Neuronal stem cell (in vitro differentiated cells): Measurements from ENCODE around the gene C14orf180.
"Not testable (repeated sequence)": the region's sequence is repeated elsewhere in the genome, so short reads cannot be mapped to it uniquely, and the experiment has no call there.

Source experiments
- DNase-seq: peaks from one replicate; pipeline ENCODE4 v3.0.0-alpha.2; 2013; ENCODE audit warnings: low spot score
- H2AFZ ChIP-seq: one replicate; pipeline ENCODE4 v1.6.1; 2013; ENCODE audit warnings: mild to moderate bottlenecking, low read length, inconsistent platforms
- H2AK5ac ChIP-seq: 2 replicates; pipeline ENCODE4 v1.6.1; 2013; ENCODE audit warnings: low read depth, mild to moderate bottlenecking, inconsistent platforms, low read length, moderate library complexity, mixed read lengths
- H2BK120ac ChIP-seq: 2 replicates; pipeline ENCODE4 v1.6.1; 2013; ENCODE audit warnings: low read depth, mild to moderate bottlenecking, inconsistent platforms, low read length, moderate library complexity, mixed read lengths
- H2BK12ac ChIP-seq: one replicate; pipeline ENCODE4 v1.6.1; 2013; ENCODE audit warnings: low read length, inconsistent platforms
- H2BK15ac ChIP-seq: 2 replicates; pipeline ENCODE4 v1.6.1; 2013; ENCODE audit warnings: mild to moderate bottlenecking, low read length, inconsistent platforms, mixed read lengths
- H2BK5ac ChIP-seq: one replicate; pipeline ENCODE4 v1.6.1; 2013; ENCODE audit warnings: inconsistent platforms, mild to moderate bottlenecking, low read length, moderate library complexity
- H3K14ac ChIP-seq: one replicate; pipeline ENCODE4 v1.6.1; 2013; ENCODE audit warnings: low read length, inconsistent platforms
- H3K18ac ChIP-seq: 2 replicates; pipeline ENCODE4 v1.6.1; 2013; ENCODE audit warnings: low read length, inconsistent platforms
- H3K23ac ChIP-seq: 2 replicates; pipeline ENCODE4 v1.6.1; 2013; ENCODE audit warnings: low read depth, mild to moderate bottlenecking, mixed read lengths, low read length, inconsistent platforms; ENCODE audit not compliant: poor library complexity
- H3K27ac ChIP-seq: replicated peaks from 3 replicates; pipeline ENCODE4 v1.5.1; 2013; ENCODE audit warnings: low read length, inconsistent platforms
- H3K27me3 ChIP-seq, 3 experiments: 2 replicates each; pipeline ENCODE4 v1.6.1; 2013; ENCODE audit warnings: low read length in 3 of 3, mild to moderate bottlenecking in 2 of 3, inconsistent platforms in 1 of 3, low read depth in 1 of 3, mixed read lengths in 1 of 3, moderate library complexity in 1 of 3; ENCODE audit not compliant: control insufficient read depth in 3 of 3, insufficient read depth in 3 of 3
- H3K36me3 ChIP-seq, 2 donors: replicated peaks in 1 of 2; 2 replicates each; pipeline ENCODE4 v1.6.1; 2013; ENCODE audit warnings: low read length in 2 of 2; ENCODE audit not compliant: control insufficient read depth in 2 of 2, insufficient read depth in 2 of 2
- H3K4ac ChIP-seq: 2 replicates; pipeline ENCODE4 v1.6.1; 2013; ENCODE audit warnings: inconsistent platforms, mild to moderate bottlenecking, low read length, moderate library complexity
- H3K4me1 ChIP-seq, 2 donors: 1 replicate in 1 of 2; 2 replicates in 1 of 2; pipeline ENCODE4 v1.6.1; 2013; ENCODE audit warnings: low read length in 2 of 2, low read depth in 1 of 2; ENCODE audit not compliant: control insufficient read depth in 2 of 2, insufficient read depth in 1 of 2
- H3K4me2 ChIP-seq: one replicate; pipeline ENCODE4 v1.6.1; 2013; ENCODE audit warnings: mild to moderate bottlenecking, low read length, inconsistent platforms; ENCODE audit not compliant: insufficient read depth, poor library complexity, severe bottlenecking
- H3K4me3 ChIP-seq, 2 donors: 2 replicates each; pipeline ENCODE4 v1.5.1; 2013; ENCODE audit warnings: low read length in 2 of 2, mild to moderate bottlenecking in 2 of 2, inconsistent platforms in 1 of 2, moderate library complexity in 1 of 2
- H3K79me1 ChIP-seq: one replicate; pipeline ENCODE4 v1.6.1; 2013; ENCODE audit warnings: low read depth, mild to moderate bottlenecking, inconsistent platforms, low read length, moderate library complexity
- H3K9ac ChIP-seq: one replicate; pipeline ENCODE4 v1.6.1; 2013; ENCODE audit warnings: mild to moderate bottlenecking, low read depth, low read length, inconsistent platforms; ENCODE audit not compliant: poor library complexity
- H3K9me3 ChIP-seq, 2 donors: replicated peaks in 1 of 2; 2 replicates each; pipeline versions ENCODE3 to v1.6.1; 2013; ENCODE audit warnings: low read length in 2 of 2, mild to moderate bottlenecking in 2 of 2, inconsistent platforms in 1 of 2, low read depth in 1 of 2, mixed read lengths in 1 of 2, moderate library complexity in 1 of 2; ENCODE audit not compliant: control insufficient read depth in 2 of 2, insufficient read depth in 1 of 2
- H4K8ac ChIP-seq: one replicate; pipeline ENCODE4 v1.6.1; 2013; ENCODE audit warnings: low read depth, mild to moderate bottlenecking, inconsistent platforms, low read length, moderate library complexity
- H4K91ac ChIP-seq: one replicate; pipeline ENCODE4 v1.6.1; 2013; ENCODE audit warnings: low read length, low read depth, mild to moderate bottlenecking, inconsistent platforms; ENCODE audit not compliant: poor library complexity
- WGBS, 2 donors: extraction: QIAGEN DNeasy Blood & Tissue Kit; methylation state at CpG; one replicate each; pipeline ENCODE4 v1.1.7; 2013; ENCODE audit warnings: missing lambda C conversion rate in 2 of 2, mixed read lengths in 1 of 2; ENCODE audit not compliant: insufficient read length in 2 of 2, insufficient replicate concordance in 1 of 2; ENCODE audit errors: extremely low coverage in 2 of 2; 5-methylcytosine and 5-hydroxymethylcytosine counted together

Gene C14orf180

DNA sequence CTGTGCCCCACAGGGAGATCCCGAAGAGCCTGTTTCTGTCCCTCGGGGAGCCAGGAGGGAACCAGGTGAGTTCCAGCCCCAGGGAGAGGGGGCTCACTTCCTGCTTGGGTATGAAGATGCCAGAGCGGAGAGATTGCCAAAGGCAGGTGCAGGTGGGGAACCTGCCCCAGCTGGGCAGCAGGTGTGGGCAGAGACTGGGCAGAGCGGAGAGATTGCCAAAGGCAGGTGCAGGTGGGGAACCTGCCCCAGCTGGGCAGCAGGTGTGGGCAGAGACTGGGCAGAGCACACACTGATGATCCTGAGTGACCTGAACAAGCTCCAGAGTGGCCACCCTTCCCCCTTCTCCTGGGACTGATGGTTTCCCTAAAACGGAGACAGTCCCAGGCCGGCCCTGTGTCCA lies 375 bp downstream of the C14orf180 start:
- H3K4me2 ChIP-seq, H2BK120ac ChIP-seq, H3K9me3 ChIP-seq, H4K8ac ChIP-seq, H3K79me1 ChIP-seq, H2BK12ac ChIP-seq, H3K36me3 ChIP-seq, DNase-seq, H2AFZ ChIP-seq, H3K4me3 ChIP-seq, H3K18ac ChIP-seq, H3K9ac ChIP-seq, H4K91ac ChIP-seq, H3K27ac ChIP-seq, H3K4ac ChIP-seq, H3K14ac ChIP-seq: not testable (repeated sequence)
- no CpG with 5 or more reads among the region's 6 CpGs for WGBS, 2 donors
- H2AK5ac ChIP-seq, result peak overlapping the region; percentile 91
- H3K23ac ChIP-seq, result peak overlapping the region; percentile 25
- H2BK15ac ChIP-seq, result peak overlapping the region; percentile 72
- peaks cover 0 to 15% of the 10 kb centered on the region in 2 donors for H3K4me1 ChIP-seq
- H3K27me3 ChIP-seq, result peaks cover 0 to 68% (median 0%) of the 10 kb centered on the region in 3 experiments
- H2BK5ac ChIP-seq, result peak overlapping the region; percentile 79

DNA sequence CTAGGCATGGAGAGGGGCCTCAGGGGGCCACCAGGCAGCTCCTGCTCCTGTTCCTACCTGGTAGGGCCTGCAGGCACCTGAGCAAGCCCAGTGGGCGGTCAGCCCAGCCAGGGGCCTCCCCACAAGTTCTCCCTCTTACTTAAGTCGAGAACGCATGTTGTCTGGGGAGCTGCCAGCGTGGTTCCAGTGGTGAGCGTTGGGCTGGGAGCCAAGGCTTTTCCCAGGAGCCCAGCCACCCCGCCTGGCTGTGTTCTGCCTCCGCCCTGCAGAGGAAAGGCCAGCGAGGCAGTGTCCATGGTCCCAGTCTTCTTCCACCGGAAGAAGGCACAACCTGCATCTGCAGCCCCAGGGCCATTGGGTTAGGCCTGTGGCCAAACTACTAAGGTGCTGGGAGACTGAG lies 1.4 kb downstream of the C14orf180 start:
- no peak overlapping the region for H2BK12ac ChIP-seq
- H3K4me2 ChIP-seq, result no peak overlapping the region
- H2BK15ac ChIP-seq, result peak overlapping the region; percentile 78
- no peak overlapping the region for H2AFZ ChIP-seq
- no peak overlapping the region for H3K4ac ChIP-seq
- WGBS, 2 donors, result no CpG with 5 or more reads among the region's 9 CpGs
- H2BK120ac ChIP-seq, result no peak overlapping the region
- no peaks in the 10 kb centered on the region for H3K36me3 ChIP-seq
- peak overlapping the region; percentile 69 for H3K18ac ChIP-seq
- H2BK5ac ChIP-seq, result peak overlapping the region; percentile 79
- peak overlapping the region; percentile 74 for H2AK5ac ChIP-seq
- H3K4me1 ChIP-seq, result peaks cover 0 to 15% of the 10 kb centered on the region in 2 donors
- H3K9me3 ChIP-seq, result peaks cover 0 to 2% of the 10 kb centered on the region in 2 donors
- H4K91ac ChIP-seq, result no peak overlapping the region
- H3K79me1 ChIP-seq, result peaks cover 4% of the 10 kb centered on the region
- H3K27ac ChIP-seq, result no peak overlapping the region
- H3K4me3 ChIP-seq, result no peak overlapping the region
- peak overlapping the region; percentile 57 for H3K9ac ChIP-seq
- peak overlapping the region; percentile 77 for H3K23ac ChIP-seq
- H4K8ac ChIP-seq, result no peak overlapping the region
- no peak for DNase-seq
- H3K14ac ChIP-seq, result no peak overlapping the region
- peaks cover 0 to 69% (median 0%) of the 10 kb centered on the region in 3 experiments for H3K27me3 ChIP-seq

DNA sequence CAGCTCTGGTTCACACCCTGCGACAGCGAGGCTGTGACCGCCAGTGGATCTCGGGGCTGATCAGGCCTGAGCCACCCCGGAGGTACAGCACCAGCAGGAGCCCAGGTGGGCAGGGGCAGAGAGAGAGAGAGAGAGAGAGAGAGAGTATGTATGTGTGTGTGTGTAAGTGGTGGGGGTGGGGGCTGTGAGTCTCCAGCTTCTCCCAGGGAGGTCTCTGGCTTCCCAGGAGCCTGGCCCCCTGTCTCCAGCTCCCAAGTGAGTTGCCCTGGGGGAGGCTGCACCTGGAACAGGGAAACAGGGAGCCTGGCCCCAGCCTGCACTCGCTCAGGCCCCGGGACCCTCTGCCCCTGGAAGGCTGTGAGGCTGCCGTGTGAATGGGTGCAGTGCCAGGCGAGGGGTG lies 2.0 kb downstream of the C14orf180 start:
- peak overlapping the region; percentile 66 for H2AK5ac ChIP-seq
- H3K4me1 ChIP-seq, result peaks cover 0 to 15% of the 10 kb centered on the region in 2 donors
- peak overlapping the region; percentile 40 for H3K9ac ChIP-seq
- no peak for DNase-seq
- no peak overlapping the region for H3K27ac ChIP-seq
- peak overlapping the region; percentile 93 for H2BK12ac ChIP-seq
- H3K14ac ChIP-seq, result no peak overlapping the region
- peaks cover 0 to 2% of the 10 kb centered on the region in 2 donors for H3K9me3 ChIP-seq
- peaks cover 2% of the 10 kb centered on the region for H3K79me1 ChIP-seq
- peak overlapping the region; percentile 78 for H2BK15ac ChIP-seq
- no CpG with 5 or more reads among the region's 9 CpGs for WGBS, 2 donors
- no peaks in the 10 kb centered on the region for H3K36me3 ChIP-seq
- H4K91ac ChIP-seq, result no peak overlapping the region
- no peak overlapping the region for H3K4me2 ChIP-seq
- peaks cover 0 to 74% (median 0%) of the 10 kb centered on the region in 3 experiments for H3K27me3 ChIP-seq
- H3K4ac ChIP-seq, result no peak overlapping the region
- H3K23ac ChIP-seq, result peak overlapping the region; percentile 77
- H2AFZ ChIP-seq, result no peak overlapping the region
- no peak overlapping the region for H2BK120ac ChIP-seq
- peak overlapping the region; percentile 82 for H3K18ac ChIP-seq
- H4K8ac ChIP-seq, result no peak overlapping the region
- no peak overlapping the region for H3K4me3 ChIP-seq
- H2BK5ac ChIP-seq, result peak overlapping the region; percentile 79

DNA sequence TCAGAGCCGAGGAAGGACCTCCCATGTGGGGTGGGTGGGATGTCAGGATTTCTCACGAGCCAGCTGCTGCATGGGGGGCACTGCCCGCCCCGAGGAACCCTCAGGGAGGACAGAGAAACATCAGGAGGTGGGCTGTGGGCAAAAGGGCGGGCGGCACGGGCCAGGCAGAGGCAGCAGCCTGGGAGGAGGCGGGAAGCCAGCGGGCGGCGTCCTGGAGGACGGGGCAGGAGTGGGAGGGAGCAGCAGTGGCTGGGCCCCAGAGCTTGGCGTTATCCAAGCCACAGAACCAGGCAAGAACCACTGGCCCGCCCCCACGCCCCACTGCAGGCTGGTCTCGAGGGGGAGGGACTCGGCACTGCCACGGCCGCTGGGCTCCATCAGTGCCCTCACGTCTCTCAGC lies 2.4 kb downstream of the C14orf180 start:
- Histone ChIP-seq H2BK120ac (no peak overlapping the region), H3K9ac (no peak overlapping the region), H3K18ac (peak overlapping the region; percentile 82), H3K27me3 (peaks cover 0 to 70% (median 0%) of the 10 kb centered on the region in 3 experiments), H3K36me3 (no peaks in the 10 kb centered on the region), H2BK15ac (no peak overlapping the region), H2AK5ac (peak overlapping the region; percentile 51), H3K4me3 (no peak overlapping the region), H4K91ac (no peak overlapping the region), H3K4me1 (peaks cover 0 to 15% of the 10 kb centered on the region in 2 donors), H2AFZ (no peak overlapping the region), H3K23ac (peak overlapping the region; percentile 77), H2BK5ac (no peak overlapping the region), H4K8ac (no peak overlapping the region), H3K14ac (no peak overlapping the region), H3K27ac (no peak overlapping the region), H3K79me1 (peaks cover 2% of the 10 kb centered on the region), H3K4ac (no peak overlapping the region), H3K9me3 (peaks cover 0 to 2% of the 10 kb centered on the region in 2 donors), H2BK12ac (peak overlapping the region; percentile 93), H3K4me2 (no peak overlapping the region)
- no CpG with 5 or more reads among the region's 20 CpGs for WGBS, 2 donors
- no peak for DNase-seq
